ENCODE data around the gene MTG1. TPM values are rescaled to one million over a fixed set of nuclear protein-coding genes. Genes with fewer than 3 reads are reported as not detected.
"Not testable (repeated sequence)": the region's sequence is repeated elsewhere in the genome, so short reads cannot be mapped to it uniquely, and the experiment has no call there.

MTG1 gene
- polyA plus RNA-seq, 3 donors = 13.0 to 45.8 (median 17.1) TPM

- no peak overlapping the region for H3K27ac Mint-ChIP-seq
- H2AFZ ChIP-seq (ENCODE audit: insufficient read depth, low read depth, low read length, poor library complexity, severe bottlenecking) = no peak overlapping the region
- H3K27me3 ChIP-seq (ENCODE audit: control insufficient read depth in 2 of 2, insufficient read depth in 2 of 2, low read length in 2 of 2) = peaks cover 0 to 2% of the 10 kb centered on the region in 2 donors
- no peak for DNase-seq
- H3K4me1 ChIP-seq (ENCODE audit: control insufficient read depth in 1 of 2, insufficient read depth in 2 of 2, low read length in 2 of 2) = no peaks in the 10 kb centered on the region
- no peak for TF ChIP-seq CTCF (IDR thresholded peaks at IDR 0.05)
- no peaks in the 10 kb centered on the region for H3K36me3 ChIP-seq (replicated peaks in 1 of 2; ENCODE audit: control insufficient read depth in 1 of 2, insufficient read depth in 2 of 2, low read length in 2 of 2)
- no peaks in the 10 kb centered on the region for H3K4me1 Mint-ChIP-seq
- intact Hi-C loops (cut with micrococcal nuclease) = no loop called here
- no peaks in the 10 kb centered on the region for H3K79me2 ChIP-seq (ENCODE audit: insufficient read depth, low read length)
- no peak overlapping the region for H3K4me3 ChIP-seq (replicated peaks in 1 of 3; ENCODE audit: low read depth in 2 of 3, low read length in 3 of 3)
- H3K27me3 Mint-ChIP-seq (ENCODE audit: low read depth in 3 of 3) = peaks cover 10 to 12% (median 12%) of the 10 kb centered on the region in 3 donors
- H3K9me3 ChIP-seq (replicated peaks in 1 of 2; ENCODE audit: control insufficient read depth in 1 of 2, insufficient read depth in 1 of 2, low read length in 2 of 2) = peaks cover 0 to 6% of the 10 kb centered on the region in 2 donors
- H3K36me3 Mint-ChIP-seq = no peaks in the 10 kb centered on the region
- H3K4me2 ChIP-seq (replicated peaks; ENCODE audit: extremely low read depth, low read length, poor library complexity, severe bottlenecking) = no peak overlapping the region
- no peaks in the 10 kb centered on the region for H4K20me1 ChIP-seq (ENCODE audit: insufficient read depth, low read length)
- no peak overlapping the region for H3K27ac ChIP-seq (ENCODE audit: low read depth in 1 of 2, low read length in 2 of 2)
- no peak overlapping the region for H3K4me3 Mint-ChIP-seq
- peaks cover 5 to 11% (median 7%) of the 10 kb centered on the region in 7 donors for H3K9me3 Mint-ChIP-seq
- H3K9ac ChIP-seq (ENCODE audit: insufficient read depth, low read length, poor library complexity, severe bottlenecking) = no peak overlapping the region
- WGBS (ENCODE audit: insufficient coverage) = 96% methylated on average over 7 of the region's 7 CpGs
Observed at GRCh38 chr10:133466683-133467275, 72.8 kb downstream of the MTG1 start.

GRCh38 chr10:133467286-133467911 lies 73.4 kb downstream of the MTG1 start:
- Histone ChIP-seq H3K36me3 (replicated peaks in 1 of 2; ENCODE audit: control insufficient read depth in 1 of 2, insufficient read depth in 2 of 2, low read length in 2 of 2) (no peaks in the 10 kb centered on the region), H3K79me2 (ENCODE audit: insufficient read depth, low read length) (no peaks in the 10 kb centered on the region), H2AFZ (ENCODE audit: insufficient read depth, low read depth, low read length, poor library complexity, severe bottlenecking) (no peak overlapping the region), H3K4me2 (replicated peaks; ENCODE audit: extremely low read depth, low read length, poor library complexity, severe bottlenecking) (no peak overlapping the region), H3K4me3 (replicated peaks in 1 of 3; ENCODE audit: low read depth in 2 of 3, low read length in 3 of 3) (no peak overlapping the region), H3K27me3 (ENCODE audit: control insufficient read depth in 2 of 2, insufficient read depth in 2 of 2, low read length in 2 of 2) (peaks cover 0 to 2% of the 10 kb centered on the region in 2 donors), H4K20me1 (ENCODE audit: insufficient read depth, low read length) (no peaks in the 10 kb centered on the region), H3K27ac (ENCODE audit: low read depth in 1 of 2, low read length in 2 of 2) (no peak overlapping the region), H3K4me1 (ENCODE audit: control insufficient read depth in 1 of 2, insufficient read depth in 2 of 2, low read length in 2 of 2) (no peaks in the 10 kb centered on the region), H3K9me3 (replicated peaks in 1 of 2; ENCODE audit: control insufficient read depth in 1 of 2, insufficient read depth in 1 of 2, low read length in 2 of 2) (peaks cover 0 to 6% of the 10 kb centered on the region in 2 donors), H3K9ac (ENCODE audit: insufficient read depth, low read length, poor library complexity, severe bottlenecking) (no peak overlapping the region)
- intact Hi-C loops (cut with micrococcal nuclease) = no loop called here
- TF ChIP-seq CTCF (IDR thresholded peaks at IDR 0.05) = no peak
- Mint-ChIP-seq H3K4me1 (no peaks in the 10 kb centered on the region), H3K9me3 (peaks cover 5 to 11% (median 7%) of the 10 kb centered on the region in 7 donors), H3K27ac (no peak overlapping the region), H3K4me3 (no peak overlapping the region), H3K36me3 (no peaks in the 10 kb centered on the region), H3K27me3 (ENCODE audit: low read depth in 3 of 3) (peaks cover 9 to 12% (median 12%) of the 10 kb centered on the region in 3 donors)
- no peak for DNase-seq
- WGBS (ENCODE audit: insufficient coverage) = 95% methylated on average over 17 of the region's 17 CpGs

GRCh38 chr10:133469205-133469604 lies 75.2 kb downstream of the MTG1 start:
- H3K27me3 ChIP-seq (ENCODE audit: control insufficient read depth in 2 of 2, insufficient read depth in 2 of 2, low read length in 2 of 2); H3K79me2 ChIP-seq (ENCODE audit: insufficient read depth, low read length); H3K4me3 ChIP-seq (replicated peaks in 1 of 3; ENCODE audit: low read depth in 2 of 3, low read length in 3 of 3); H3K4me2 ChIP-seq (replicated peaks; ENCODE audit: extremely low read depth, low read length, poor library complexity, severe bottlenecking); DNase-seq; H3K4me3 Mint-ChIP-seq; H4K20me1 ChIP-seq (ENCODE audit: insufficient read depth, low read length); H3K27ac Mint-ChIP-seq; H3K27ac ChIP-seq (ENCODE audit: low read depth in 1 of 2, low read length in 2 of 2); H3K36me3 ChIP-seq (replicated peaks in 1 of 2; ENCODE audit: control insufficient read depth in 1 of 2, insufficient read depth in 2 of 2, low read length in 2 of 2); H3K4me1 ChIP-seq (ENCODE audit: control insufficient read depth in 1 of 2, insufficient read depth in 2 of 2, low read length in 2 of 2); H3K9ac ChIP-seq (ENCODE audit: insufficient read depth, low read length, poor library complexity, severe bottlenecking); H3K4me1 Mint-ChIP-seq; H3K9me3 ChIP-seq (replicated peaks in 1 of 2; ENCODE audit: control insufficient read depth in 1 of 2, insufficient read depth in 1 of 2, low read length in 2 of 2); H3K36me3 Mint-ChIP-seq; H2AFZ ChIP-seq (ENCODE audit: insufficient read depth, low read depth, low read length, poor library complexity, severe bottlenecking); intact Hi-C loops (cut with micrococcal nuclease): not testable (repeated sequence)
- Mint-ChIP-seq H3K9me3 (peaks cover 4 to 11% (median 7%) of the 10 kb centered on the region in 7 donors), H3K27me3 (ENCODE audit: low read depth in 3 of 3) (peaks cover 10 to 12% (median 10%) of the 10 kb centered on the region in 3 donors)
- 100% methylated on average over 1 of the region's 3 CpGs for WGBS (ENCODE audit: insufficient coverage)

Measured in CD14-positive monocyte (primary cell).